Tongue (tissue), 2 donors: ENCODE data around the gene PRTN3. TPM values are rescaled to one million over a fixed set of nuclear protein-coding genes. Genes with fewer than 3 reads are reported as not detected.
"Not testable (repeated sequence)": the region's sequence is repeated elsewhere in the genome, so short reads cannot be mapped to it uniquely, and the experiment has no call there.

Source experiments
- DNase-seq: peaks from one replicate; pipeline ENCODE4 v3.0.0-alpha.2; 2015
- total RNA-seq: library from RNA; depleted of rRNA; stranded (reverse); fragments of >200 nt; gene quantifications from one replicate; pipeline ENCODE4 v1.2.3, GENCODE V29; 2014

PRTN3 gene
- total RNA-seq, 1 donor from 2014 or later = 3.3 TPM

- DNase-seq = no peak
Measured at GRCh38 chr19:867855-868457, 27.2 kb downstream of the PRTN3 start.

- no peak for DNase-seq
Measured at GRCh38 chr19:868458-869244, 27.9 kb downstream of the PRTN3 start.

DNA sequence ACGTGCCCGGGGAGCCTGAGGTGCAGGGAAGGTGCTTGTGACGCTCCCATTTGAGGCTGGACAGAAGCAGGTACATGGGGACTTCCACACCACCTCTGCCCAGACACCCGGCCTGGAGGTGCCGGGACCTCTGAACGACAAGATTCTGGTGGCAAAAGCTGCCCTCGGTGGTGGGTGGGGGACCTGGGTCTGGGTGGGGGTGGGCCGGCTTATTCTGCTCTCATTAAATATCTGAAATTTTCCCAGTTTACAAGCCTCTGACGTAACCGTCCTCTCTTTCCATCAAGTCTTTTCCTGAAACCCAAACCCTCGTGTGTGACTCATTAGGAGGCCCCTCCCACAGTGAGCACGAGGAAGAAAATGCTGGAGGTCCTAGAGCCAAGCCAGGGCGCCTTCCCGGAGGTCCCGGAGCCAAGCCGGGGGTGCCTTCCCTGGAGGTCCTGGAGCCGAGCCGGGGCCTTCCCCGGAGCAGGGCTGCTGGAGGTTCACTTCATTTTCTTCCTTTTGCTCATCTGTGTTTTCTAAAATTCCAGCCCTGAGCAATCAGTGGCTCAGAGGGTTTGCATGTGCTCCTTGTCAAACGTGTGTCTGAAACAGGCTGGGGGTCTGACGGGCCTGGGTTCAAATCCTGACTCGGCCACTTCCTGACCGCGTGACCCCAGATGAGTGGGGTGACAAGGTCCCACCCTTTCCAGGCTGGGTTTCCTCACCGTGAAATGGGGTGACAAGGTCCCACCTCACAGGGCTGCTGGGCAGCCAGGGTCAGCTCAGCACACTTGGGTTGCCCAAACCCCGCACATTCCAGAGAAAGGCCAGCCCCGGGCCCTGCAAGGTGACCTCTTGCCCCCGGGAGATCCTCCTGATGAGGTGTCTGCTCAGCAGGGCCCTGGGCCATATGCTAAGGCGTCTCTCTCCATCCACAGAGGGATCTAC is 28.7 kb downstream of the PRTN3 start:
- peak; percentile 62 for DNase-seq

DNA sequence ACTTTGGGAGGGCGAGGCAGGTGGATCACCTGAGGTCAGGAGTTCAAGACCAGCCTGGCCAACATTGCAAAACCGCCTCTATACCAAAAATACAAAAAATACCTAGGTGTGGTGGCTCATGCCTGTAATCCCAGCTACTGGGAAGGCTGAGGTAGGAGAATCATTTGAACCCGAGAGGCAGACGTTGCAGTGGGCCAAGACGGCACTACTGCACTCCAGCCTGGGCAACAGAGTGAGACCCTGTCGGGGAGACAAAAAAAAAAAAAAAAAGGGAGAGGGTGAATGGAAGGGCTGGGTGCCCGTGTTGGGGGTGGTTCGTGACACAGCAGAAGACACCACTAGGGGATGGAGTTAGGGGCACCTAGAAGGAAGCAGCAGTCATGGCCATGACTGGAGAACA is 29.5 kb downstream of the PRTN3 start:
- no peak for DNase-seq

DNA sequence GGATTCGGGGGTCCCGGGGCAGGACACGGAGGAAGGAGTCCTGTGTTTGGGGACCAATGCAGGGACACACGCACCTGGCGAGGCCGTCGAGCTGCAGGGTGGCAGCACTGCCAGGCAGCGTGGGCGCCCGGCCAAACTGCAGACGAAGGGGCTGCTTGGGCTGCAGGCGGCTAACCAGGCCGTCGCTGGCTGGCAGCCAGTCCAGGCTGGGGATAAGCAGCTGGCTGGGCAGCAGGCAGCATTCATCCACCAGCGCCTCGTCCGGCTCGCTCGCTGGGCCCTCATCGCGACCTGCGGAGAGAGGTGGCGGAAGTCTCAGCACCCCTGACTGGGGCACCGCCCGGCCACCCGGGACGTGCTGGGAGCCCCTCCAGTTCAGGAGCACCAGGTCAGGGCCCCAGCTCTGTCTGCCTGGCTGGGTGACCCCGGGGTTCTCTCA is 30.2 kb downstream of the PRTN3 start:
- DNase-seq = peak; percentile 87

DNA sequence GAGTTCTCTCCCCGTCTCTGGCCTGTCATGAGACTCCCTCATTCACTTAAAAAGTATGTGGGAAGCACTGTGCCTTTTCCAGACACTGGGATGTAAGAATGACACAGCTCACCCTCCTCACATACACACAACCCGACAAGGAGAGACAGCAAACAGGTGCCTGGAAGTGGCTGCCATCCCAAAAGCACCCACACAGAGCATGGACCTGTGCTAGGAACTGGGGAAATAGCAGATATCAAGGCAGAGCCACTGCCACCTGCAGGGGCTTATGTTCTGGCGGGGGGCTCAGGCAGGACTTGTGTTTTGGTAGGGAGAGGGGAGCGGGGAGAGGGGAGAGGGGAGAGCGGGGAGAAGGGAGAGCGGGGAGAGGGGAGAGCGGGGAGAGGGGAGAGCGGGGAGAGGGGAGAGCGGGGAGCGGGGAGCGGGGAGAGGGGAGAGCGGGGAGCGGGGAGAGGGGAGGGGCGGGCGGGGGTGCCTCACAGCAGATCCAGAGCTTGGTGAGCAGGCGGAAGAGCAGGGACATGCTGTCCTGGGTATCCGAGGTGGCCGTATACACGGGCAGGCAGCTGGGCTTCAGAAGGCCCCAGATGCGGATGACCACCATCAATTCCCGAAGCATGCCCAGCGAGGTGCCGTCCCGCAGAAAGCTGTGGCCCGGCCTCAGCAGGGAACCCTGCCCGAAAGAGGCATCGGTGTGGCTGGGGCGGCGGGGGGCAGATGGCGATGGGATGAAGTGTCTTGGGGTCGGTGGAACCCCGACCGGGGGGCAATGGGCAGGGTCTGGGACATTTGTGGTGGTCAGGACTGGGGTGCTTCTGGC is 30.9 kb downstream of the PRTN3 start:
- no peak for DNase-seq

DNA sequence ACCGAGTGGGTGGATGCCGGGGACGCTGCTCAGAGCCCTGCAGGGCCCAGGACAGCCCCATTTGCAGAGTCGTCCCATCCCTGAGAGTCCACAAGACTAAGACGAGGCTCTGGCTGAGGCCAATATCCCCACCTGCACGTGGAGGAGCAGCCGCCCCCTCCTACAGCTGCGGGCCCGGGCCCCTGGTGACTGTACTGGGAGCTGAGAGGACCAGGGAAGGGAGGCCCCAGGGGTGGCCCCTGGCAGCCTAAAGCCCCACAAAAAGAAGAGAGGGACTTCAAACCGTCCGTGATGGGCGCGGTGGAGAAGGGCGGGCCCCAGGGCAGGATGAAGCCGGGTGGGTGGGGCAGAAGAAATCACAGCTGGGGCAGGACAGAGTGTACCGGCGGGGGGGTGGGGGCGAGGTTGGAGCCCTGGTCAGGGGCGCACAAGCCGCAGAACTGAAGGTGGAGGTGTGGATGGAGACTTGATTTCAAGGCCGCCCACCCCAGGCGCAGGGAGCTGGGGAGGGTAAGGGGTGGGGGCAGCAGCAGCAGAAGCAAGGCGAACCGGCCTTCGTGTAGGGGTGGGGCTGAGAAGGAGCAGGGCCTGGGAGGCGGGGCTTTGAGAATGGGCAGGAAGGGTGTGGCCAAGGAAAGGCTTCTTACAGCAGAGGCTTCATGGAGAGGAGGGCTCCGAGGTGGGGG is 31.6 kb downstream of the PRTN3 start:
- peak; percentile 57 for DNase-seq

- no peak for DNase-seq
Measured at GRCh38 chr19:873084-873483, 32.3 kb downstream of the PRTN3 start.

- DNase-seq = peak; percentile 59
Measured at GRCh38 chr19:873561-874041, 32.8 kb downstream of the PRTN3 start.

DNA sequence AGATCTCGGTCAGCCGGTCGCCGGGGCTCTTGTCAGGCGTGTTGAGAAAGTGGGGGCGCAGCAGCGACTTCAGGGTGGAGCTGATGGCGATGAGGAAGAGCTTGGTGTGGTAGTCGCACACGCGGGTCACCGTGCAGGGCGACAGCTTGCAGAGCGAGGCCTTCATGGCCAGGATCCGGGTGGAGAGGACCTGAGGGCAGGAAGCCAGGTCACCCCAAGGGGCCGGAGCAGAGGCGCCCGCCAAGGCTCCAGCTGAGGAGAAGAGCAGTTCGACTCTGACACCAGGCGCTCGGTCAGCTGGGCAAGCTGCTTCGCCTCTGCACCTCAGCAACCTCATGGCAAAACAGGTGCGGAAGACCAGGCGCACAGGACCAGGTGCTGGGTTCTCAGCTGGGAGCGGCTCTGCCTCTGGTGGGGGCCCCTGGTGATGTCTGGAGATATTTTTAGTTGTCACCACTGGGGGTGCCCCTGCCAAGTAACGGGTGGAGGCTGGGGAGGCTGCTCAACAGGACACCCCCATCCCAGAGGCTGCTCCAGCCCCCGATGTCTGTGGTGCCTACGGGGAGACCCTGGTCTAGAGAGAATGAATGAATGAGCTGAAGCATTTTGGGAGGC is 34.6 kb downstream of the PRTN3 start:
- DNase-seq = no peak

DNA sequence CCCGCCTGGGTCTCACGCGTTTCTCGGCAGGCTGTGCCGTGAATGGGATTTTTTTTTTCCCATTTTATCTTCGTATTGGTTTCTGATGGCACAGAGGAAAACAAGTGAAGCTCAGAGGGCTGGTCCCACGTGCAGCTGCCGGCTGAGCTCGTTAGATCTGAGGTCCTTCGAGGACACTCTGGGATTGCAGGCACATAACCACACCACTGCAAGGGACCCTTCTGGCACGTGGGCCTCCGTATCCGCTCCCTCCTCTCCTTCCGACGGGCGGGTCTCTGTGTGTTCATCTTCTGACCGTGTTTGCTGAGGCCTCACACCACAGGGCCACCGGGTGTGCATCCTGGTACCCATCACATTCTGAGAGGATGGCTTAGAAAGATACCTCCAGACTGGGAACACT is 35.3 kb downstream of the PRTN3 start:
- DNase-seq = no peak

DNA sequence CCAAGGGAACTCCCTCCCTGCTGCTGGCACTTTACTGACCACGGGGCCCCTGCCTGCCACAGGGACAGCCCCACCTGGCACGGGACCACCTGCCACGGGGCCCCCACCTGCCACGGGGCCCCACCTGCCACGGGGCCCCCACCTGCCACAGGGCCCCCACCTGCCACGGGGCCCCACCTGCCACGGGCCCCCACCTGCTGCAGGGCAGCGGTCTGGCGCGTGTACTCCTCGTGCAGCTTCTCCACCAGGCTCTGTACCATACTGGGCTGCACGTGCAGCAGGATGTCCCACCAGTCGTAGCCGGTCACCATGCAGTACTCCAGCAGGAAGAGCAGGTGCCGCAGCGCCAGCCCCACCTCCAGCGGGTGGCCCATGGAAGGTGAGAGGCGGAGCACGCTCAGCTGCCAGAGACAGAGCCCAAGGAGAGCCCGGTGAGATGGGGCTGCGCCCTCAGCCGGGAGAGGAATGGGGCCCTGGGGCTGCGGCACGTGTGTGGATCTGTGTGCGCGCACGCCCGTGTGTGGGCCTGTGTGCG is 36.0 kb downstream of the PRTN3 start:
- DNase-seq = no peak

GRCh38 chr19:877992-878660 is 37.3 kb downstream of the PRTN3 start:
- DNase-seq = not testable (repeated sequence)

DNA sequence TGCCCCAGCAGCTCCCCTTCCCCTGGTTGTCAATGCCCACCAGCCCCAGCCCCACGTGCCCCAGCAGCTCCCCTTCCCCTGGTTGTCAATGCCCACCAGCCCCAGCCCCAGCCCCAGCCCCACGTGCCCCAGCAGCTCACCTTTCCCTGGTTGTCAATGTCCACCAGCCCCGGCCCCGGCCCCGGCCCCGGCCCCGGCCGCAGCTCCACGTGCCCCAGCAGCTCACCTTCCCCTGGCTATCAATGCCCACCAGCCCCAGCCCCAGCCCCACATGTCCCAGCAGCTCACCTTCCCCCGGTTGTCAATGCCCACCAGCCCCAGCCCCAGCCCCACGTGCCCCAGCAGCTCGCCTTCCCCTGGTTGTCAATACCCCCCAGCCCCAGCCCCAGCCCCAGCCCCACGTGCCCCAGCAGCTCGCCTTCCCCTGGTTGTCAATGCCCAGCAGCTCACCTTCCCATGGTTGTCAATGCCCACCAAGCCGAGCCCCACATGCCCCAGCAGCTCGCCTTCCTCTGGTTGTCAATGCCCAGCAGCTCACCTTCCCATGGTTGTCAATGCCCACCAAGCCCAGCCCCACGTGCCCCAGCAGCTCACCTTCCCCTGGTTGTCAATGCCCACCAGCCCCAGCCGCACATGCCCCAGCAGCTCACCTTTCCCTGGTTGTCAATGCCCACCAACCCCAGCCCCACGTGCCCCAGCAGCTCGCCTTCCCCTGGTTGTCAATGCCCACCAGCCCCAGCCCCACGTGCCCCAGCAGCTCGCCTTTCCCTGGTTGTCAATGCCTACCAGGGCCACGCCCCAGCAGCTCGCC is 38.2 kb downstream of the PRTN3 start:
- not testable (repeated sequence) for DNase-seq

GRCh38 chr19:879711-880438 is 39.1 kb downstream of the PRTN3 start:
- no peak for DNase-seq

- no peak for DNase-seq
Measured at GRCh38 chr19:881385-882071, 40.7 kb downstream of the PRTN3 start.

- no peak for DNase-seq
Measured at GRCh38 chr19:882871-883497, 42.2 kb downstream of the PRTN3 start.
